OCI-LY3 (cell line): ENCODE measurements around the gene C12orf56.

Experiments
- H2AFZ ChIP-seq: fragments of 200-600, 300-600 bp; shearing (Covaris generic); 2 replicates; pipeline ENCODE4 v1.6.0; 2014; ENCODE audit warnings: antibody characterized with exemption, low read depth, low read length
- H3K27ac ChIP-seq: fragments of 200-600, 300-600 bp; sonication (generic); 2 replicates; pipeline ENCODE4 v1.5.1; 2014; ENCODE audit warnings: mild to moderate bottlenecking, low read length, moderate library complexity, mixed read lengths
- H3K27me3 ChIP-seq: fragments of 200-600, 300-600 bp; sonication (generic); 2 replicates; pipeline ENCODE4 v1.6.1; 2014; ENCODE audit warnings: low read depth, low read length, mixed read lengths
- H3K36me3 ChIP-seq: fragments of 200-600, 300-600 bp; sonication (generic); replicated peaks from 2 replicates; pipeline ENCODE3; 2014; ENCODE audit warnings: low read depth, low read length, mixed read lengths
- H3K4me1 ChIP-seq: fragments of 300-600, 200-600 bp; sonication (generic); 2 replicates; pipeline ENCODE4 v1.6.1; 2014; ENCODE audit warnings: low read length, mixed read lengths
- H3K4me2 ChIP-seq: fragments of 200-600, 300-600 bp; sonication (generic); 2 replicates; pipeline ENCODE4 v1.6.1; 2014; ENCODE audit warnings: low read length, mixed read lengths
- H3K4me3 ChIP-seq: fragments of 300-600, 200-600 bp; sonication (generic); 2 replicates; pipeline ENCODE4 v1.5.1; 2014; ENCODE audit warnings: antibody characterized with exemption, mild to moderate bottlenecking, low read length, moderate library complexity
- H3K79me2 ChIP-seq: fragments of 300-600, 200-600 bp; shearing (Covaris generic); 2 replicates; pipeline ENCODE4 v1.6.1; 2014; ENCODE audit warnings: mild to moderate bottlenecking, low read length, mixed read lengths
- H3K9ac ChIP-seq: fragments of 300-600, 200-600 bp; shearing (Covaris generic); 2 replicates; pipeline ENCODE4 v1.6.0; 2014; ENCODE audit warnings: mild to moderate bottlenecking, low read length, moderate library complexity
- H3K9me3 ChIP-seq: fragments of 200-600, 300-600 bp; shearing (Covaris generic); 2 replicates; pipeline ENCODE4 v1.6.1; 2014; ENCODE audit warnings: low read length, mixed read lengths; ENCODE audit not compliant: insufficient read depth
- H4K20me1 ChIP-seq: fragments of 200-600, 300-600 bp; sonication (generic); 2 replicates; pipeline ENCODE4 v1.6.1; 2016; ENCODE audit warnings: low read length, mixed read lengths; ENCODE audit not compliant: insufficient read depth
- CTCF ChIP-seq: fragments of 200-600, 300-600 bp; sonication (generic); IDR thresholded peaks from 2 replicates; pipeline ENCODE4 v1.5.1; 2014; ENCODE audit warnings: antibody characterized with exemption, low read length, low read depth
- EZH2phosphoT487 ChIP-seq: fragments of 200-600 bp; shearing (Covaris generic); IDR thresholded peaks from 2 replicates; pipeline ENCODE4 v1.6.1; 2018; ENCODE audit warnings: antibody characterized with exemption, mixed run types, low read depth

C12orf56 gene

GRCh38 chr12:64253356-64253755, 137.2 kb downstream of the C12orf56 start:
- H3K9me3 ChIP-seq, result no peaks in the 10 kb centered on the region
- H2AFZ ChIP-seq, result no peak overlapping the region; the same call in 1 of the 2 replicates
- no peaks in the 10 kb centered on the region for H3K79me2 ChIP-seq
- 0 out of 2 replicates have a peak overlapping the region, but pooled peaks have one; percentile 0 for H3K4me2 ChIP-seq
- H3K4me1 ChIP-seq, result peaks cover 9% of the 10 kb centered on the region
- H4K20me1 ChIP-seq, result no peaks in the 10 kb centered on the region
- no peak overlapping the region for H3K4me3 ChIP-seq
- no peak overlapping the region for H3K9ac ChIP-seq
- no peak overlapping the region for H3K27ac ChIP-seq
- TF ChIP-seq EZH2phosphoT487 (no peak), CTCF (no peak)
- no peaks in the 10 kb centered on the region for H3K36me3 ChIP-seq
- no peaks in the 10 kb centered on the region for H3K27me3 ChIP-seq

- no peak overlapping the region for H3K4me3 ChIP-seq
- no peaks in the 10 kb centered on the region for H3K36me3 ChIP-seq
- H3K79me2 ChIP-seq, result no peaks in the 10 kb centered on the region
- H3K27me3 ChIP-seq, result no peaks in the 10 kb centered on the region
- no peak overlapping the region for H3K27ac ChIP-seq
- H3K4me1 ChIP-seq, result peaks cover 9% of the 10 kb centered on the region
- no peak overlapping the region for H3K9ac ChIP-seq
- H3K4me2 ChIP-seq, result 0 out of 2 replicates have a peak overlapping the region, but pooled peaks have one; percentile 0
- no peaks in the 10 kb centered on the region for H4K20me1 ChIP-seq
- H2AFZ ChIP-seq, result peak overlapping the region; percentile 18; the same call in 1 of the 2 replicates
- no peaks in the 10 kb centered on the region for H3K9me3 ChIP-seq
- TF ChIP-seq EZH2phosphoT487, result no peak
- TF ChIP-seq CTCF, result no peak
Measured at GRCh38 chr12:64252681-64253080, 137.9 kb downstream of the C12orf56 start.

GRCh38 chr12:64243809-64244208, 146.7 kb downstream of the C12orf56 start:
- H3K27ac ChIP-seq, result no peak overlapping the region
- H4K20me1 ChIP-seq, result no peaks in the 10 kb centered on the region
- no peak overlapping the region for H2AFZ ChIP-seq
- H3K9ac ChIP-seq, result no peak overlapping the region
- H3K4me2 ChIP-seq, result no peak overlapping the region
- TF ChIP-seq EZH2phosphoT487 (no peak), CTCF (no peak)
- no peaks in the 10 kb centered on the region for H3K4me1 ChIP-seq
- H3K36me3 ChIP-seq, result no peaks in the 10 kb centered on the region
- no peaks in the 10 kb centered on the region for H3K9me3 ChIP-seq
- H3K79me2 ChIP-seq, result no peaks in the 10 kb centered on the region
- H3K27me3 ChIP-seq, result 0 out of 2 replicates have a peak, but pooled peaks cover 3% of the 10 kb centered on the region
- H3K4me3 ChIP-seq, result no peak overlapping the region

- Histone ChIP-seq H3K36me3 (no peaks in the 10 kb centered on the region), H2AFZ (no peak overlapping the region), H3K4me1 (no peaks in the 10 kb centered on the region), H3K4me3 (no peak overlapping the region), H3K27me3 (0 out of 2 replicates have a peak, but pooled peaks cover 3% of the 10 kb centered on the region), H3K27ac (no peak overlapping the region), H3K4me2 (no peak overlapping the region), H3K9me3 (no peaks in the 10 kb centered on the region), H4K20me1 (no peaks in the 10 kb centered on the region), H3K9ac (no peak overlapping the region), H3K79me2 (no peaks in the 10 kb centered on the region)
- TF ChIP-seq CTCF (no peak), EZH2phosphoT487 (no peak)
Measured at GRCh38 chr12:64240781-64241180, 149.8 kb downstream of the C12orf56 start.
